Measurements from ENCODE around the gene TMEM151B. TPM values are rescaled to one million over a fixed set of nuclear protein-coding genes. Genes with fewer than 3 reads are reported as not detected.
A peak's percentile ranks its signal among the peaks of the same experiment; 100 is the strongest.

Gene TMEM151B
- total and polyA plus RNA-seq, 2 of the 13 experiments (the other 11 are each of a cell fraction or from before 2014, with no cell fraction given) = not detected

- TF ChIP-seq RFX3 (CRISPR knock-in tag; IDR thresholded peaks at IDR 0.05) = 0 out of 2 replicates have a peak, but pooled peaks have one; percentile 15
- no peak for TF ChIP-seq NCOR1 (IDR thresholded peaks at IDR 0.05; ENCODE audit: borderline replicate concordance, low read length)
- no peak; the same call in 1 of the 2 replicates for TF ChIP-seq ZNF746 (CRISPR knock-in tag; IDR thresholded peaks at IDR 0.05)
- TF ChIP-seq GFI1 (CRISPR knock-in tag; IDR thresholded peaks at IDR 0.05; ENCODE audit: borderline replicate concordance) = peak; percentile 44; the same call in 1 of the 2 replicates
- peak; percentile 86 for TF ChIP-seq ZSCAN31 (CRISPR knock-in tag; IDR thresholded peaks at IDR 0.05; ENCODE audit: low read depth)
- TF ChIP-seq SAFB2 (CRISPR knock-in tag; IDR thresholded peaks at IDR 0.05; ENCODE audit: borderline replicate concordance, low read depth) = no peak
- TF ChIP-seq CTCF (CRISPR knock-in tag; IDR thresholded peaks at IDR 0.05) = peak; percentile 95
- TF ChIP-seq ZNF543 (CRISPR knock-in tag; IDR thresholded peaks at IDR 0.05) = no peak
- TF ChIP-seq XRCC5 (optimal IDR thresholded peaks at IDR 0.05; ENCODE audit: low read length) = peak; percentile 90
- no peak for TF ChIP-seq HHEX (CRISPR knock-in tag; IDR thresholded peaks at IDR 0.05)
- TF ChIP-seq ZNF841 (CRISPR knock-in tag; IDR thresholded peaks at IDR 0.05; ENCODE audit: borderline replicate concordance) = no peak
- peak; percentile 52; the same call in 1 of the 2 replicates for TF ChIP-seq KLF6 (CRISPR knock-in tag; IDR thresholded peaks at IDR 0.05)
- TF ChIP-seq MBD4 (IDR thresholded peaks at IDR 0.05; ENCODE audit: borderline replicate concordance, low read length) = no peak
- TF ChIP-seq YY1 (IDR thresholded peaks at IDR 0.05; ENCODE audit: insufficient read depth, insufficient replicate concordance, low read depth, low read length) = peak; percentile 69
- TF ChIP-seq PRPF4 (IDR thresholded peaks at IDR 0.05; ENCODE audit: low read depth, low read length, poor library complexity, severe bottlenecking) = no peak
- no peak for TF ChIP-seq POGZ (CRISPR knock-in tag; IDR thresholded peaks at IDR 0.05)
- peak; percentile 81; the same call in 1 of the 2 replicates for TF ChIP-seq IRF1 (CRISPR knock-in tag; IDR thresholded peaks at IDR 0.05; ENCODE audit: low read depth)
- TF ChIP-seq SMC3 (IDR thresholded peaks at IDR 0.05; ENCODE audit: low read length) = peak; percentile 31; the same call in 1 of the 2 replicates
- TF ChIP-seq, protein P1, sequence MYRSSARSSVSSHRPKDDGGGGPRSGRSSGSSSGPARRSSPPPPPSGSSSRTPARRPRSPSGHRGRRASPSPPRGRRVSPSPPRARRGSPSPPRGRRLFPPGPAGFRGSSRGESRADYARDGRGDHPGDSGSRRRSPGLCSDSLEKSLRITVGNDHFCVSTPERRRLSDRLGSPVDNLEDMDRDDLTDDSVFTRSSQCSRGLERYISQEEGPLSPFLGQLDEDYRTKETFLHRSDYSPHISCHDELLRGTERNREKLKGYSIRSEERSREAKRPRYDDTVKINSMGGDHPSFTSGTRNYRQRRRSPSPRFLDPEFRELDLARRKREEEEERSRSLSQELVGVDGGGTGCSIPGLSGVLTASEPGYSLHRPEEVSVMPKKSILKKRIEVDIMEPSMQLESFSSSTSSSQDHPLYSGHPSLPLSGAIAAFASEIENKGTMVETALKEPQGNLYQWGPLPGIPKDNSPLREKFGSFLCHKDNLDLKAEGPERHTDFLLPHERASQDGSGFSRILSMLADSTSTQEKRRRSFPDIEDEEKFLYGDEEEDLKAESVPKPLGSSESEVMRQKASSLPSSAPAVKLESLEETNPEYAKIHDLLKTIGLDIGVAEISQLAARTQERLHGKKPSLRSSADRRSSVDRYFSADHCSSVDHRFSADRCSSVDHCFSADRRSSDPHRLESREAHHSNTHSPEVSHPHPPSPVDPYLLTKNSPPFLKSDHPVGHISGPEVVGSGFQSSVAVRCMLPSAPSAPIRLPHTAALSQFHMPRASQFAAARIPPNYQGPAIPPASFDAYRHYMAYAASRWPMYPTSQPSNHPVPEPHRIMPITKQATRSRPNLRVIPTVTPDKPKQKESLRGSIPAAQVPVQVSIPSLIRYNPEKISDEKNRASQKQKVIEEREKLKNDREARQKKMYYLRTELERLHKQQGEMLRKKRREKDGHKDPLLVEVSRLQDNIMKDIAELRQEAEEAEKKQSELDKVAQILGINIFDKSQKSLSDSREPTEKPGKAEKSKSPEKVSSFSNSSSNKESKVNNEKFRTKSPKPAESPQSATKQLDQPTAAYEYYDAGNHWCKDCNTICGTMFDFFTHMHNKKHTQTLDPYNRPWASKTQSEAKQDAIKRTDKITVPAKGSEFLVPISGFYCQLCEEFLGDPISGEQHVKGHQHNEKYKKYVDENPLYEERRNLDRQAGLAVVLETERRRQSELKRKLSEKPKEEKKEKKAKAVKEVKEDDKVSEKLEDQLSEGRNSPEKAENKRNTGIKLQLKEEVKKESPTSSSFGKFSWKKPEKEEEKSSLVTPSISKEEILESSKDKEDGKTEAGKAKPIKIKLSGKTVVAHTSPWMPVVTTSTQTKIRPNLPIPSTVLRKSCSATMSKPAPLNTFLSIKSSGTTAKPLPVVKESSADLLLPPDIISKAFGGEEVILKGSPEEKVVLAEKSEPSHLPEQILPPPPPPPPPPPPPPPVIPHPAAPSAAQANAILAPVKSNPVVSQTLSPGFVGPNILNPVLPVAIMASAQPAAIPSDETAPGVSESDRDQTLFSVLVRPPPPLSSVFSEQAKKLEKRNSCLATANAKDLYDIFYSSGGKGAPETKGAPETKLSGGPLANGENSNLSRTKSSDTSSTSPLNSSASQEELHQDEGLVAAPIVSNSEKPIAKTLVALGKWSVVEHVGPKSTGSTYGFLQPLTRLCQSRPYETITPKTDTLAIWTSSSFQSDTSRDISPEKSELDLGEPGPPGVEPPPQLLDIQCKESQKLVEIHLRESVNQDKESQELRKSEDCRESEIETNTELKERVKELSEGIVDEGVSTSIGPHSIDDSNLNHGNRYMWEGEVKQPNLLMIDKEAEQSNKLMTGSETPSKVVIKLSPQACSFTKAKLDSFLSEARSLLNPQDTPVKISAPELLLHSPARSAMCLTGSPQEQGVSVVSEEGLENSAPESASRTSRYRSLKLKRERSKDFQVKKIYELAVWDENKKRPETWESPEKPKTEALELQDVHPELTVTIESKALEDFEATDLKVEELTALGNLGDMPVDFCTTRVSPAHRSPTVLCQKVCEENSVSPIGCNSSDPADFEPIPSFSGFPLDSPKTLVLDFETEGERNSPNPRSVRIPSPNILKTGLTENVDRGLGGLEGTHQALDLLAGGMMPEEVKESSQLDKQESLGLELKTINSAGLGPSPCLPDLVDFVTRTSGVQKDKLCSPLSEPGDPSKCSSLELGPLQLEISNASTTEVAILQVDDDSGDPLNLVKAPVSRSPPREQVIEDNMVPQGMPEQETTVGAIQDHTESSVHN (CRISPR knock-in tag; IDR thresholded peaks at IDR 0.05) = peak; percentile 84; the same call in 1 of the 2 replicates
These were observed 32.3 kb upstream of the TMEM151B start (continued) for GRCh38 chr6:44237813-44238433.

Data from HepG2 (cell line).